Esophagus muscularis mucosa (tissue), 4 donors: ENCODE data around the gene NUP210. TPM values are rescaled to one million over a fixed set of nuclear protein-coding genes. Genes with fewer than 3 reads are reported as not detected.

ENCODE experiments used
- DNase-seq: peaks from one replicate; pipeline ENCODE4 v3.0.0-alpha.2; 2017; ENCODE audit errors: extremely low spot score
- H3K27ac ChIP-seq, 4 donors: fragments of 200-600 bp; sonication (generic); replicated peaks in 1 of 4; 1 replicate in 3 of 4; 2 replicates in 1 of 4; pipeline ENCODE4 v1.5.1; 2016 to 2019; ENCODE audit warnings: mild to moderate bottlenecking in 1 of 4
- H3K27me3 ChIP-seq, 4 donors: fragments of 200-600 bp; sonication (generic); one replicate each; pipeline versions ENCODE4 v1.5.1 to v1.6.0; 2016 to 2019
- H3K36me3 ChIP-seq, 4 donors: fragments of 200-600 bp; sonication (generic); one replicate each; pipeline ENCODE4 v1.5.1; 2016 to 2019
- H3K4me1 ChIP-seq, 4 donors: fragments of 200-600 bp; sonication (generic); one replicate each; pipeline ENCODE4 v1.5.1; 2016 to 2019
- H3K4me3 ChIP-seq, 4 donors: fragments of 200-600 bp; sonication (generic); 1 replicate in 2 of 4; 2 replicates in 2 of 4; pipeline ENCODE4 v1.5.1; 2016 to 2019; ENCODE audit warnings: mild to moderate bottlenecking in 4 of 4, moderate library complexity in 1 of 4
- H3K9me3 ChIP-seq, 4 donors: fragments of 200-600 bp; sonication (generic); 1 replicate in 3 of 4; 2 replicates in 1 of 4; pipeline ENCODE4 v1.5.1; 2016 to 2019
- CTCF ChIP-seq, 3 experiments: fragments of 200-600 bp in 2 of 3; fragments of 450-650 bp in 1 of 3; sonication (generic) in 2 of 3; IDR thresholded peaks; one replicate each; pipeline ENCODE4 v1.5.1; 2017 to 2019; ENCODE audit warnings: antibody characterized with exemption in 3 of 3, mild to moderate bottlenecking in 2 of 3, moderate library complexity in 1 of 3
- EP300 ChIP-seq: sonication (generic); formaldehyde crosslinking; IDR thresholded peaks from one replicate; pipeline ENCODE4 v1.6.1; 2017; ENCODE audit warnings: antibody characterized with exemption
- POLR2A ChIP-seq: fragments of 450-650 bp; IDR thresholded peaks from one replicate; pipeline ENCODE4 v1.6.1; 2017; ENCODE audit warnings: antibody characterized with exemption, moderate library complexity, mild to moderate bottlenecking, low read depth
- POLR2AphosphoS5 ChIP-seq, 2 donors: sonication (generic); formaldehyde crosslinking; IDR thresholded peaks; one replicate each; pipeline ENCODE4 v1.6.1; 2017; ENCODE audit warnings: antibody characterized with exemption in 2 of 2
- WGBS: methylation state at CpG from one replicate; pipeline ENCODE4 v1.1.5; 2018; 5-methylcytosine and 5-hydroxymethylcytosine counted together
- intact Hi-C: fragments of 100-400 bp; cut with DNase I; formaldehyde crosslinking; loops from one replicate; pipeline ENCODE4 v1.15.1; 2023
- small RNA-seq, 3 donors: library from RNA; depleted of rRNA; stranded (forward); fragments of <200 nt; gene quantifications; one replicate each; pipeline ENCODE3, GENCODE V24; 2016
- total RNA-seq, 4 donors: library from RNA; depleted of rRNA; stranded (reverse); fragments of >200 nt; gene quantifications; one replicate each; pipeline versions ENCODE4 v1.1.0 to v1.2.1, GENCODE V29; 2016

The NUP210 gene
- total RNA-seq, 4 donors from 2014 or later: 2.5 to 5.2 (median 4.2) TPM

DNA sequence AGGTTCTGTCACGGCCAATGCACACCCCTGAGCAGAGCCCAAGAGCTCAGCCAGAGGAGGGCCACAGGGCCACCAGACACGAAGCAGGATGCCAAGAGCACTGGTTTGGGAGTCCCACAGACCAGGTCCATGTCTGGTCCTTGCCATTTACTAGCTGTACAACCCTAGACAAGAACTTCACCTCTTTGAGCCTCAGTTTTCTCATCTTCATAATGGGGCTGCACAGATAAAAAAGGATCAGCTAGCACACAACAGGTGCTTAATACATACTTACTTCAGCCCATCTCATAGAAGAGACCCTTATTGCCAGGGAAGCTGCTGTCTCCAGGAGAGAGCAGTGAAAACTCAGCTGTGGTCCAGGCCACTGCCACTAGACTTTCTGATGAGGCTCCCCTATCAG is 152.0 kb downstream of the NUP210 start:
- Histone ChIP-seq H3K27me3 (peaks cover 0 to 46% (median 0%) of the 10 kb centered on the region in 4 donors), H3K4me1 (peaks cover 0 to 11% (median 0%) of the 10 kb centered on the region in 4 donors), H3K36me3 (no peaks in the 10 kb centered on the region), H3K27ac (no peak overlapping the region), H3K9me3 (peaks cover 0 to 14% (median 9%) of the 10 kb centered on the region in 4 donors), H3K4me3 (no peak overlapping the region)
- no peak for DNase-seq
- intact Hi-C loops: no loop called here
- TF ChIP-seq CTCF (IDR thresholded peaks at IDR 0.05) (no peak), POLR2AphosphoS5 (IDR thresholded peaks at IDR 0.05) (no peak), POLR2A (no peak), EP300 (no peak)
- 73% methylated on average over 2 of the region's 2 CpGs for WGBS

- WGBS: 84% methylated on average over 14 of the region's 14 CpGs
- Histone ChIP-seq H3K27me3 (peaks cover 0 to 46% (median 0%) of the 10 kb centered on the region in 4 donors), H3K36me3 (no peaks in the 10 kb centered on the region), H3K4me1 (peaks cover 0 to 11% (median under 1%) of the 10 kb centered on the region in 4 donors), H3K9me3 (peaks cover 0 to 14% (median 9%) of the 10 kb centered on the region in 4 donors), H3K27ac (no peak overlapping the region), H3K4me3 (no peak overlapping the region)
- TF ChIP-seq POLR2A (no peak), CTCF (IDR thresholded peaks at IDR 0.05) (no peak), EP300 (no peak), POLR2AphosphoS5 (IDR thresholded peaks at IDR 0.05) (no peak)
- no peak for DNase-seq
- intact Hi-C loops: no loop called here
Observed at GRCh38 chr3:13266651-13267362, 153.3 kb downstream of the NUP210 start.

Small RNAs within 50 kb of the gene (small RNA-seq; reads per million reads assigned to genes)
- 0 reads per million in 3 donors for gene AC027124.2

Other genes starting within 250 kb of the NUP210 start
- gene HDAC11, start 60.0 kb upstream of the NUP210 start, total RNA-seq: 10 to 100 TPM; 15.8 to 41.0 (median 32.2) TPM
- 100 to 1,000 TPM; 130 to 244 (median 136) TPM for gene FBLN2, start 128.8 kb upstream of the NUP210 start, total RNA-seq